ENCODE measurements around the gene COMMD6.
"Not testable (repeated sequence)": the region's sequence is repeated elsewhere in the genome, so short reads cannot be mapped to it uniquely, and the experiment has no call there.

COMMD6 gene

DNA sequence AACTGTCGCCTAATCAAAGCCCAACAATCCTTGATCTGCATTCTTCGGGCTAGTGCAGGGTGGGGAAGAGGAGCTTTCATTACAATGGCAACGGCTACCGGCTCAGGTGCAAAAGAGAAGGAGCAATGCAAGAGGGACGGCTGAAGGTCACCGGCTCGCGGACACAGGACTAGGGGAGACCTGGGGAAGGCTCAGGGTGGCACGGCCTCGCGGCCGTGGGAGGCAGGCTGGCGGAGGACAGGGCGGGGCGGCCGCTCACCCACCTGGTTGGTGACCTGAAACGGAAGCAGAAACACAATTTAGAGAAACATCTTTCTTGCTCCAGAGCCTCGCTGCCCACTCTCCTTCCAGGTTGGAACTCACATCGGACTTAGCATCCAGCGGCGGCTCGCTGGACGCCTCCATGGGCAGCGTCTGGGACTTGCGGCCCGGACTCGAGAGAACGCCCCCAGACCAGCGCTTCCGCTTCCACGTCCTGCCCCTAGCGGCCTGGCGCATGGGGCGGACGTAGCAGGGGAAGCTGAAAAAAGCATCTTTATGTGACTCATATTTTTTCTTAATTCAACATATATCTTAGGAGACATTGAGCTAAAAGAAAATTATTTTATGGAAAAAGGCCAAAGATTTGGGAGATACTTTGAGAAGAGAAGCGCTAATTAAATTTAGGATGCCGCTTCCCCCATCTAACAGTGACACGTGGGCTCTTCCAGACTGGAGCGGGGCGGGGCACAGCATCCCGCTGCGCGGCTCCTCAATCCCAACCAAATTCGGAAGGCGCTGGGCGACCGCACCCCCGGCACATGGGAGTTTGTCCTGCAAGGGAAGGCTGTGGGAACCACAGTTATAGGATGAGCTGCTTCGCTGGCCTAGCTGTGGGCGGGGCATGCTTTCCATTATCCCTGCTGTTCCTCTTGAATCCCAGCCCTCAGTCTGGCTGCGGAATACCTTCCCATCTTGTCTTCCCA lies at the start of gene COMMD6:
TSS of gene COMMD6 (minus strand) at position 441 of the 965 bp plus-strand sequence. CDS start at position 405, 36 bp downstream.
- DNase-seq (ENCODE audit: low read depth) = peak; percentile 67

DNA sequence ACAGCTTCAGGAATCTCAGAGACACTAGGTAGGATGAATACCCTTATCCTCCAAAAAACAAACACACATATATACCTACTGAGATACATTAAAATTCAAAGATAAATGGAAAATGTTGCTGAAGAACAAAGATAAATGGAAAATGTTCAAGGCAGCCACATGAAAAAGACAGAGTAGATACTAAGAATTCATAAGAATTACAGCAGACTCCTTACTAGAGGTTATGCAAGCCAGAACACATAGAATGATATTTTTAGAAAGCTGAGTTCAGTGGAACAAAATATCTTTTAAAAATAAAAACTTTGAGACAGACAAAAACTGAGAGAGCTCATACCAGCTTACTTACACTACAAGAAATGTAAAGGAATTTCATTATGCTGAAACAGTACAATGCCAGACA lies 47.5 kb upstream of the COMMD6 start:
- DNase-seq (ENCODE audit: low read depth) = no peak

DNA sequence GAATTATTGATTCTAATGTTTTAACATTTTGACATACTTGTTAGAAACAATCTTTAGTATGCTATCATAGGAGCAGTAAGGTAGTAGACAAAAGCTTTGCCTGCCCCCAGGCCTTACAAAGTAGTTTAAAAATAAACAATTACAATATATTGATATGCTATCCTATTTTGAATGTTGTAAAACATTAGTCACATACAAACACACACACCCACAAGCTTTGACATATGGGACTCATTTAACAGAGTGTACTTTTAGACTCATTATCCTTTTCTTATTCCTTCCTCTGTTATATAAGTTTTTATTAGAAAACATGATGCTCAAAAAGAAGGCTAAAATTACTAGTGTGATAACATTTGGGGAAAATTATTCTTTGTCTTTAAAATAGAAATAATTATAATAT lies 45.5 kb upstream of the COMMD6 start:
- DNase-seq (ENCODE audit: low read depth) = no peak

DNA sequence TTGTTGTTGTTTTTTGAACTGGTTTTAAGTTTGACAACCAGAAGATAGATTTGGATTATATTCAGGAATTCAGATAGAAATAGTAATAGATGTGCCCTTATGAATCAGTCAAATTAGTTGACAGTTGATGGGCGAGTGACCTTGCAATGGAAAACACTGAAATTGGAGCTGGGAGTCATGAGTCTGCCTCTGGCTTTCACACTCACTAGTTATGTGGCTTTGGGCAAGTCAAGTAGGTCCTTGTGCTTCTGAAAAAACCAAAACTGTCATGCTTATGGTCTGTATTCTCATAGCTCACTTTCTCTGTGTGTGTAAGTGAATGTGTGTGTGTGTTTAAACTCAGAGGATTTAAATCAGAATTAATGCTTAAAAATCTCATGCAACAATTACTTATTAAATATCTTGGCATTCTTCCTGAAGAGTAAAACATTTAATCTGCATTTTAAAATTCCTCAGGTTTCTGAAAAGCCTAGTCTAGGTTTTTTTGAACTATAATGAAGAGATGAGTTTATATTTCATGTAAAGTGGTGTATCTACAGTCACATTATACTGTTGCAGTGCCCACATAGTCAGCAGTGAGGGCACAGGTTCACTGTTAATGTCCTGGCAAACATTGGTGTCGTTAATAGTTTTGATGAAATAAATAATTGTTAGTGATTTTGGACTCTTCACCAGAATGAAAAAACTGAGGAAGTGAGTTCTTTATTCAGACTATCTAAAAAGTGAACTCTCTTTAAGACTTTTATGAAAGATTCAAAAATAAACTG lies 44.4 kb upstream of the COMMD6 start:
- DNase-seq (ENCODE audit: low read depth) = no peak

DNA sequence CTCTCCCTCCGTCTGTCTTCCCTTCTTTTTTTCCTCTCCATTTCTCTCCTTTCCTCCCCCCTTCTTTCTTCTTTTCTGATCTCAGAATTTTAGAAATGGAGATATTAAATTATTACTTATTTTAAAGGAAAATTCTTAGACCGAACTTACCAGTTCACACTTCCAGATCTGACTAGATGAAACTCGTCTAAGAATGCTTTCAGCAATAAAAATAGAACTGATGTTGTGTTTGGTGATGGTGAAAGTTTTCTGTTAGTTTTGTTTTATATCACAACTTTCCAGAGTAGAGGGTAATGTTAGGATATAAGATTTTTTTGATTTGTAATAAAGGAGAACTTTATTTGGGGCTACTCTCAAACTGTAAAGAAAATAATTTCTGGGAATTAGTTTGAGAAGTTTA lies 41.9 kb upstream of the COMMD6 start:
- DNase-seq (ENCODE audit: low read depth) = no peak

DNA sequence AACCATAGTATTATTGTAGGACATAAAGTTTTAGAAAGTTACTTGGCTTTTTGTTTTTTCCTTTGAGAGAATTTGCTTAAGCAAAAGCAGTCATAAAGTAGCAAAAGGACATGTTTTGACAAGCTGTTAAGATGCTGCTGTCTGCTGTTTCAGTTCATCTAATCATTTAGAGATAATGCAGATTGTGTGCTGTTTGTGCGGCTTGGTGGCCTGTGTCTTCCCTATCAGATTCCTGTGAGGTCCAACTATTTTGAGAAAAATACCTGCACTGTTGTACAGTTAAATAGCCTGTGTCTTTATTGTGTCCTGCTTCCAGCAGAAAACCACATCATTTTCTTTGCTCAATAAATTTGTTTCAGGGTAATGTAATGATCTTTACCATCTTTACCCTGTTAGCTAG lies 31.9 kb upstream of the COMMD6 start:
- no peak for DNase-seq (ENCODE audit: low read depth)

DNA sequence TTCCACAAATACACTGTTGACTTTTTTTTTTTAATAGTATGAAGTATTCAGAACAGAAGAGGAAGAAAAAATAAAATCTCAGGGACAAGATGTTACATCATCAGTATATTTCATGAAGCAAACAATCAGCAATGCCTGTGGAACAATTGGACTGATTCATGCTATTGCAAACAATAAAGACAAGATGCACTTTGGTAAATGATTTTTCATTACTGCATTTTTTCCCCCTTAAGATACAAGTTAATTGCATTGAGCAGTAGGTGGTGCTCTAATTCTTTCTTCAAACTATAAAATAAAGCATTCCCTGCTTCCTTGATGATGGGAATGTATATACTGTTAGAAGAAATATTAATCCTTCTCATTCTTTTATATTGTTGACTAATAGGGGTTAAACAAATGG lies 29.0 kb upstream of the COMMD6 start:
- DNase-seq (ENCODE audit: low read depth) = no peak

DNA sequence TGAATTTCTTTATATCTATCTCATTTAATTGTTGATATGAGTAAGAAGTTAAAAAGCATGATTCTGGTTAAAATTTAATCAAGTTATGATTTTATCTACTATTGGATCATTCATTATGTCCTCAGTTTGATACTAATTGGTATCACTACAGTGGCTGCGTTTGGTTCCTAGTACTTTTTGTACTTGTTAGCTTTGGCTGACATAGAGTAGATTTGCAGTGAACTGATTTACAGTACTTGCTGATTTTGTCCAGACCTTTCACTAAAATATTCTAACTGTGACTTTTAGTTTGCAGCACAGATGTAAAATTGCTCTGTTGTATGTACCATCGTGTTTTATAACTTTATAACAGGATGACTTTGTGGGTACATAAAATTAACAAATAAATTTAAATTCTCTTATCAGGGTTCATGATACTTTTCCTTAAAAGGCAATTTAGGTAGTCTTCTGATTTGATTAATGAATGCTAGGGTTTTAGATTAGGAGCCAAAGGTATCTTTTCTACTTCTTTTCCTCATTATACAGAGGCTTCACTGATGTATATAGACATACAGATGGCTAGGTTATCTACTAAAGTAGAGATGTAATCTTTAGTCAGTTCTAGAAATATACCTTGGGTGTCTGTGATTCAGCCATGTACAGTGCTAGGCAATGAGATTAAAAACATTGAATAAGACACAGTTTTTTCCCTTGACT lies 20.7 kb upstream of the COMMD6 start:
- no peak for DNase-seq (ENCODE audit: low read depth)

DNA sequence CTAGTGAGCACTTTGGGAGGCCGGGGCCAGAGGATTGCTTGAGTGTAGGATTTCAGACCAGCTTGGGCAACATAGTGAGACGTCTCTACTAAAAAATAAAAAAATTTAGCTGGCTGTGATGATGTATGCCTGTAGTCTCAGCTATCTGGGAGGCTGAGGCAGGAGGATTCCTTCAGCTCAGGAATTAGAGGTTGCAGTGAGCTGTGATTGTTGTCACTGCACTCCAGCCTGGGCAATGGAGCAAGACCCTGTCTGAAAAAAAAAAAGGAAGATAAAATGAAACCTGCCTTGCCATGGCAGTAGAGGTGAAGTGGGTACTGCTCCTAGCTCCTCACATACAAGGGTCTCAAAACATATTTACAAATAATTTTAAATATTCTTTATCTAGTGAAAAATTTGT lies 19.3 kb upstream of the COMMD6 start:
- no peak for DNase-seq (ENCODE audit: low read depth)

DNA sequence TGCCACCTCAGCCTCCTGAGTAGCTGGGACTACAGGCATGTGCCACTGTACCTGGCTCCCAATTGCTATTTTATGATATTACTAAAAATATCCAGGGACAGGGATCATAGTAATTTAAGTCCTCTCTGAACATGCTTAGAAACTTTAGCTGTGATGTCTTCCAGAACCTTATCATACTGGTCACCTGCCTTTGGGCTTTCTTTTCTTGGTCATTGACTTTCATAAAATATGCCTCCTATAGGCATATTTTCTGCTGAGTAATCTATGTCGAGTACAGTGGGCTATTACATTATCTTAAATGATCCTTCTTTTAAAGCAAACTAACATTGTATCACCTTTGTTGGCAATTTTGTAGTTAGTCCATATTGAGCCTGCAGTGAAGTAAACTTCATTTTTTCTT lies 18.2 kb upstream of the COMMD6 start:
- no peak for DNase-seq (ENCODE audit: low read depth)

DNA sequence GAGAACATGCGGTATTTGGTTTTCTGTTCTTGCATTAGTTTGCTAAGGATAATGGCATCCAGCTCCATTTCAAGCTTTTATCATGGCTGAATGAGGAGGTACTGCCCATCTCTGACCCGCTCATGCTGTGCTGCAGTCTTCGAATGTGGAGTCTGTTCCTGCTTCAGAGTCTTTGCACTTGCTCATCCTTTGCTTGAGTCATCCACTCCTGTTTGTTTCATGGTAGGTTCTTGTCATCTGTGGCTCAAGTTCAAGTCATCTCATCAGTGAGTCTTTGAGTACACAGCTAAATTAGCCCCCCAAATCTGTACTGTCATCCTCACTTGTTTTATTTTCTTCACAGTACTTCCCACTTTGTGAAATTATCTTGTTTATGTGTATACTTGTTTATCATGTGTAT lies 17.3 kb upstream of the COMMD6 start:
- no peak for DNase-seq (ENCODE audit: low read depth)

DNA sequence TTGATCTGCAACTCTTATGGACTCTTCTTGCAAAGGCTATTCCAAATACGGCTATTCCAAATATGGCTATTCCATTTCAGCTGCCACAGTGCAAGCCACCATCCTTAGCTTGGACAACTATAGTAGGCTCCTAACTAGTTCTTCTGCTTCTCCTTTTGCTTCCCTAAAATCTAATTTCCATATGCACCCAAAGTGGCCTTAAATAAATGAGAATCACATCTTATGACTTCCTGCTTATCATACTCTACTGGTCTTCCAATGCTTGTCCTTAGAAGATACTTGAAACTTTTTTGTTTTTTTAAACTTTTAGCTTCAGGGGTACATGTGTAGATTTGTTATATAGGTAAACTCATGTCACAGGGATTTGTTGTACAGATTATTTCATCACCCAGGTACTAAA lies 16.8 kb upstream of the COMMD6 start:
- DNase-seq (ENCODE audit: low read depth) = no peak

DNA sequence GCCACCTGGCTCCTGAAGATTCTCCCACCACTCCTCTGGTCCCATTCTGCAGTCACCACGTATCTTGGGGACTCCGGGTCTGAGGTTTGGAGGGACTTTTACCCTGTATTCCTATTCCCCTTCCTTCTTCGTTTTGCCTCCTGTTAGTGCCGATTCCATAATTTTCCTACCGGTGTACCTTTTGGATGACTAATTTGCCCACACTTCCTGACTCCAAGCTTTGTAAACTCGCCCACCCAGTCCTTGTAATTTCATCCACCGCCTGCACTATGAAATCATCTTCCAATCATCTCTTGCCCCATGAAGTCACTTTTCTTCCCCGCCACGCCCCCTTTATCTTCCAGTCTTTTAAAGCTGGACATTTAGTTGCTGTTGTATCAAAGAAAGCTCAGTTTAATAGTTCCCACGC lies 12.5 kb upstream of the COMMD6 start:
- DNase-seq (ENCODE audit: low read depth) = peak; percentile 32

DNA sequence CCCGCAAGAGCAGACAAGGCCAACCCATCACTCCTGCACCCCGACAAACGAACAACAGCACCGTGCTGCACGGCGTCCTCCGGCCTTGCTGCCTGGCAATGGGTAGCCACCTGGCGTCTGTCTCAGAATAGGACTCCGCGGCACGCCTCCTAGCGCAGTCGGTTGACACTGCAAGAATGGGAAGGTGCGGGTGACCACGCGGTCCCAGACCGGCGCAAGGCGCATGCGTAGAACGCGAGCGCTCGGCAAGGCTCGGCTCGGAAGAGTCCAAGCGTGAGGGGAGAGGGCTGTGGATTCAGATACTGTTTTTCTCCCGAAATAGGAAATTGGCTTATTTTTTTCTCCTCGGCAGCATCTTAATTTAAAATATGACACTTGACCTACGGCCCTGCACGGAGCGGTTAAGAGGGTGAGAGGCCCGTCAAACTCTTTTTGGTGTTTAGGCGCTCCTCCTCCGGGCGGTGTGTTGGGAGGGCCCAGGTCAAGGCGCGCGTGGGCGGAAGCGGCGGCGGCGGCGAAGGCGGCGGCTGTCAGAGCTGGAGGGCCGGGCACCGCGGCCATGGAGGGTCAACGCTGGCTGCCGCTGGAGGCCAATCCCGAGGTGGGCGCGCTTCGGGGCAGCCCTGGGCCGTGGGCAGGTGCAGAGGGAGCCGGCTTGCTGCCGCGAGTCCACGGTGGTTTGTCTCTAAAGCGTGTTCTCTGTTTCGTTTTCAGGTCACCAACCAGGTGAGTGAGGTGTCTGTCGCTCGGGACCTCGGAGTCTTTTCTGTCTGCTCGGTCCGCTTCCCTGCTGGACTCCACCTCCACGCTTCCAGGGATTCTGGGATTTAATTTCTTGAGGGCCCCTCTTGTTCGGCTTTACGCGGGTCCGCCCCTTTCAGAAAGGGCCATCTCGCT lies 11.9 kb upstream of the COMMD6 start, which contains the start of gene UCHL3:
TSS of gene UCHL3 (plus strand) at position 530 of the 897 bp plus-strand sequence. CDS start at position 560, 30 bp downstream.
- DNase-seq (ENCODE audit: low read depth) = peak; percentile 69

DNA sequence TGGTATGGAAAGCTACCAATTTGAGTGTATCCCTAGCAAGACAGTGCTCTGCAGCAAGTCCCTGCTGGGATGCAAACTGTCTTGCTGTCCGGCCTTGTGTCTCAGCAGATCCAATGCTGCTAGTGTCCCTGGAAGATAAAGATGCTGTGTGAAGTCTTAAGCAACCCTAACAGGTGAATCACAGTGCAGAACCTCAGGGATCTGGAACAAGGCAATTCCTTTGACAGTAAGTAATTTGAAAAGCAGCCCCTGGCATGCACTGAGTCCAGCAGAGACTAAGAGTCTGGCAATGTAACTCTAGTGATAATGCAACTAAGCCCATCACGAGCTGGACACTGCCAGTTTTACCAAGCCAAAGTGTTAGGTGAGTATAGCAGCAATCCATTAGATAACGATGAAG lies 10.3 kb upstream of the COMMD6 start:
- DNase-seq (ENCODE audit: low read depth) = no peak

DNA sequence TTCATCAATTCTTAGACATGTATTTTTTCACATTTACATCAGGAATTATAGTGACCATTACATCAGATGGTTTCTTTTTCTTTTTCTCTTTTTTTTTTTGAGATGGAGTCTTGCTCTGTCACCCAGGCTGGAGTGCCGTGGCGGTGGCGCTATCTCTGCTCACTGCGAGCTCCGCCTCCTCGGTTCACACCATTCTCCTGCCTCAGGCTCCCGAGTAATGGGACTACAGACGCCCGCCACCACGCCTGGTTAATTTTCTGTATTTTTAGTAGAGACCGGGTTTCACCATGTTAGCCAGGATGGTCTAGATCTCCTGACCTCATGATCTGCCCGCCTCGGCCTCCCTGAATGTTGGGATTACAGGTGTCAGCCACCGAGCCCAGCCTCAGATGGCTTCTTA lies 7.7 kb upstream of the COMMD6 start:
- not testable (repeated sequence) for DNase-seq (ENCODE audit: low read depth)

DNA sequence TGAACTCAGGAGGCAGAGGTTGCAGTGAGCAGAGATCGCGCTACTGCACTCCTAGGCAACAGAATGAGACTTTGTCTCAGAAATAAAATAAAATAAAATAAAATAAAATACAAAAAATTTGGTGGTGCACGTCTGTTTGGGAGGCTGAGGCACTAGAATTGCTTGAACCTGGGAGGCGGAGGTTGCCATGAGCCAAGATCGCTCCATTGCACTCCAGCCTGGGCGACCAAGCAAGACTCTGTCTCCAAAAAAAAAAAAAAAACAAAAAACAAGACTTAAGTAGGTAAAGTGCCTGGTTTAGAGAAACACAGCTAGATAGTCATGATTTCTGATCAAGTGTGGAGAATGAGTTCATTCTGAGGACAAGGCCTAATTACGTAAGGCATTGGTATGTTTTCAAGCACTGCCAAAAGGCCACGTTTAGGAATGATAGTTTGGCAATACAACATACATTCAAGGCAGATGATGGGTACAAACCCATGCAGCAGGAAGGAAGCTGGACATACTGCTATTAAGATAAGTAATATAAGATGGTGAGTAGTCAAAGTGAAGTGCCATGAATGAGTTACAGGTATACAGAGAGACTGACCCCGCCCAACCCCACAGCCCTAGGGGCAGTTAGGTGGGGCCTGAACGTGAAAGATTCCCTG lies 7.2 kb upstream of the COMMD6 start:
- DNase-seq (ENCODE audit: low read depth) = peak; percentile 63

DNA sequence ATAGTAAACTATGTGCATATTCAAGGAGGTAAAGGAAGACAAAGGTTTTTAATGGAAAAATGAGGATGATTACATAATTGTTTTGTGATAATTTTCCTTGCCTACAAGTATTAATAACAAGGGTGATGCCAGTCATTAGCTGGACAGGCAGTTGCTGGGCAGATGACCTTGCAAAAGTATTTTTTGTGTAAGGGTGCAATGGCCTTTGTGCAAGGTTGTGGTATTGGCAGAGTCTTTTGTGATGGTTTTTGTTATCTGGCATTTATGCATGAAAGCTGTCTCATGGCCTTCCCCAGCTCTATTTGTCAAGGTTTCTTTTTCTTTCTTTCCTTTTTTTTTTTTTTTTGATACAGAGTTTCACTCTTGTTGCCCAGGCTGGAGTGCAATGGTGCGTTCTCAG lies 4.3 kb upstream of the COMMD6 start:
- no peak for DNase-seq (ENCODE audit: low read depth)

DNA sequence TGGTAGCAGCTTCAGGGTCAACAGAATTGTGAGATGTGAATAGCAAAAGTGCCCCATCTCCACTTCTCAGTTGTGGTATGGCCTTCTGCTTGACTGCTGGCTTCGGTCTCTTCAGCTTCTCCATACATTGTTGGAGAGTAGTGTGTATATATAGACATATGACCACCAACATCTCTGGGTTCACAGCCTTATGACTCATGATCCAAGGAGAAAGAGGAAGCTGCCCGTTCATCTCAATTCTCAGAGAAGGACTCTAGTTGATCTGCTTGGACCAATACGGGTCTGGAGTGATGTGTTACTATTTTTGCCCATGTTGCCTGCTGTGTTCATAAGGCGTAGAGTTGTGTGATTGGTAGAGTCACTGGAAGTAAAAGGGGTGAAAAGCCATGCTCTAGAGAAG lies 3.6 kb upstream of the COMMD6 start:
- no peak for DNase-seq (ENCODE audit: low read depth)

DNA sequence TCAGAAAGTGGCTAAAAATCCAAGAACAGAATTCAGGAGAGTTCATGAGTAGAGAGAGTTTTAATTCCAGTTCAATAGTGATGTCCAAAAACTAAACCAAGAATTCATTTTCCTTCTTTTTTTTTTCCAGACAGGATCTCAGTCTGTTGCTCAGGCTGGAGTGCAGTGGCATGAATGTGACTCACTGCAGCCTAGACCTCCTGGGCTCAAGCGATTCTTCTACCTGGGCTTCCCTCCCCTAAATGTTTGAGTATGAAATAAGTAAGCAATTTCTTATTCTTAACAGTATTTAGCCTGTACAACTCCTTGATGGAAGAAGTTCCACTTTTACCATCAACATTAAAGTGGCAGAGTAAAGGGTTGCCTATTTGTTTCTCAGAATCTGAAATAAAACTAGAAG lies 3.8 kb downstream of the COMMD6 start:
- DNase-seq (ENCODE audit: low read depth) = no peak

DNA sequence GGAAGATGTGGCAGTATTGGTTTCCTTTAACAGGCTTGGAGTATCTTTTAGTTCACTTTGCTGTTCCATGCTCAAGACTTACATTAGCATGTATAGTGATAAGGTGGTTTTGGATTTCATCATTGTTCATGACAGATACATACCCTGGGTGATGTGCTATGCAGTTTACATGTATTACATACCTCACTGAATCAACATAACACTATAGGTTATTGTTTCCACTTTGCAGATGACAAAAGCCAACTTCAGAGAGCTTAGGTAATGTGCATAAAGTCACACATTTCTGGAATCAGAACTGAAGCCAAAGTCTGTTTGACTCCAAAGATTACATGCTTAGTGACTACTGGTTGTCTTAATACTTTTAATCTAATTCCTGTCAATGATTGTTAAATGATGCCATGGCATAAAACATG lies 7.1 kb downstream of the COMMD6 start:
- no peak for DNase-seq (ENCODE audit: low read depth)
